ENCODE measurements around the gene ASB10.

Gene ASB10

GRCh38 chr7:151185762-151186639 lies 1.0 kb downstream of the ASB10 start:
- DNase-seq = no peak

GRCh38 chr7:151181011-151181431 lies 6.0 kb downstream of the ASB10 start:
- DNase-seq = no peak

- no peak for DNase-seq
Observed at GRCh38 chr7:151179946-151180345, 7.1 kb downstream of the ASB10 start.

GRCh38 chr7:151179287-151179860 lies 7.7 kb downstream of the ASB10 start:
- no peak for DNase-seq

- no peak for DNase-seq
Observed at GRCh38 chr7:151178831-151179230, 8.2 kb downstream of the ASB10 start.

- DNase-seq = no peak
Observed at GRCh38 chr7:151178236-151178635, 8.8 kb downstream of the ASB10 start.

- no peak for DNase-seq
Observed at GRCh38 chr7:151177310-151177709, 9.7 kb downstream of the ASB10 start.

GRCh38 chr7:151176401-151176800 lies 10.6 kb downstream of the ASB10 start:
- DNase-seq = no peak

GRCh38 chr7:151175793-151176311 lies 11.2 kb downstream of the ASB10 start:
- no peak for DNase-seq

GRCh38 chr7:151175047-151175792 lies 11.8 kb downstream of the ASB10 start:
- DNase-seq = no peak

- DNase-seq = no peak
Observed at GRCh38 chr7:151174246-151175046, 12.6 kb downstream of the ASB10 start.

- no peak for DNase-seq
Observed at GRCh38 chr7:151173386-151174245, 13.4 kb downstream of the ASB10 start.

- DNase-seq = peak; percentile 32
Observed at GRCh38 chr7:151172273-151173141, 14.5 kb downstream of the ASB10 start.

GRCh38 chr7:151168787-151169162 lies 18.3 kb downstream of the ASB10 start:
- DNase-seq = no peak

- DNase-seq = no peak
Observed at GRCh38 chr7:151168003-151168786, 18.9 kb downstream of the ASB10 start.

- DNase-seq = no peak
Observed at GRCh38 chr7:151167197-151167961, 19.7 kb downstream of the ASB10 start, which contains the start of gene GBX1. Gene GBX1, minus strand, starts transcription at chr7:151167694. Its CDS starts 146 bp downstream, at chr7:151167548.

- DNase-seq = no peak
Observed at GRCh38 chr7:151166629-151167196, 20.3 kb downstream of the ASB10 start.

- no peak for DNase-seq
Observed at GRCh38 chr7:151161757-151162156, 25.3 kb downstream of the ASB10 start.

Measured in NCI-H446 treated with DMSO at 0.1 percent for 48 hours (cell line).